ENCODE measurements around the gene MBLAC1.

MBLAC1 gene

DNA sequence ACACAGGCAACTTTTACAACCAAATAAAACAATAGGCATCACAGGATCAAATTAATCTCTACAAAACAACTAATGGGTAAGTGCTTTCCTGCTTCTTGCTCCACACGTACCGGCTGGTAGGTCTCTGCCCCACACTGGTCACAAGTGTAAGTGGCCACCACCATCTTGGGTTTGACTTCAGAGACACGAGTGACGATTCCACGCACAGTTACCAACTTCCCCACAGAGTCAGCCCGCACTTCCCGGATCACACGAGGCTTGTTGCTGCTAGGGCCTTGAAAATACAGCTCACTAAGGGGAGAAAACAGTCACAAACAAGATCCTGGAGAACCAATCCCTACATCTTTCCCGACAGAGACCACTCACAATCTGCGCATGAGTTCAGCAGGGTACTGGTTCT, 27.9 kb upstream of the MBLAC1 start:
- no peak for DNase-seq

DNA sequence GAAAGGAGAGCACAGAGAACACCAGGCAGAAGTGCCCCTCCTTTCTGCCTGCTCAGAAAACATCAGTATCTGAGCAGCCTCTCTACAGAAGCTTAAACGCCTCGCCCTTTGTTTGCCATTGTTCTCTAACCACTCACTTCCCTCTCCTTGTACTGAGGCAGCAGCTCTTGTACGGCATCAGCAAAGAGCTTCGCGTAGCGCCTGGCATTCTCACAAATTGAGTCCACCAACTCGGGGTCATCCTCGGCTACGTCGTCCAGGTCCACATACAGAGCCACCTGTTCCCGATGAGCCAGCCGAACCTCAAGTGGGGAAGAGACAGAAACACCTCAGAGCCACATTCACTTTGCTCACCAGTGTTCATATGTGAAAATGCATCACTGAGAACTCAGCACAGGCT, 27.3 kb upstream of the MBLAC1 start:
- DNase-seq, result no peak

- DNase-seq, result peak; percentile 94
Observed at GRCh38 chr7:100100420-100101015, 26.2 kb upstream of the MBLAC1 start.

DNA sequence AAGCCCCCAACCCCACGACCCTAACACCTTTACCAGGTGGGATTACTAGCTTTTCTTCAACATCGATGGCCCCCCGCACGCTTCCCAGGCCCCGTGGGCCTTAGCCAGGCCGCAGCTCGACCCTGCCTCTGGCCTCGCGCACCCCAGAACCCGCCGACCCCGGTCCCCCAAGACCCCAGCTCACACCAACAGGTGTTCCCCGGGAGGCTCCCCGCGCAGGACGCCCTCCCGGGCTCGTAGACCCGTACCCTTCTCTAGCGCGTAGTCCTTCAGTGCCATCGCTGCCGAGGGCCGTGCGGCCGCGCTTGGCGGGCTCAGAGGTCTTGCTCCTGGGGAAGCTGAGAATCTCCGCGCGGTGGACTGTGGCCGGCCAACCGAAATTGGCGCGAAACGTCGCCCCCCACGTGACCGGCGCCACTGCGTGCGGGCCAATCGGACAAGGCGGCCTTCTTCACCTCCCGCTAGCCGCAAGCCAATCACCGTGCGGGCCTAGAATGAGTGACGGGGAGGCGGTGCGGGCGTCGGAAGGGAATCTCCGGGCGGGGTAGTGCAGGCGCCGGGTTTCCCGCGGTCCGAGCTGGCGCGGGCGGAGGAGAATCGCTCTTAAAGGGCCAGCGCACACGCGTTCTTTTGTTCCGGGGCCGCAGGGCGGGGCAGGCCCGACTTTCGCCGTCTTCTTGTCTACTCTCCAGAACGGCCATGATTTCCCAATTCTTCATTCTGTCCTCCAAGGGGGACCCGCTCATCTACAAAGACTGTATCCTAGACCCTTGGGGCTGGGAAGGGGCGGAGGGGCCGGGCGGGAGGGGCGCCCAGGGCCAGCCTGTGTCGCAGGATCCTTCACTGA, 25.5 kb upstream of the MBLAC1 start, which contains the start of the genes AP4M1 and MCM7:
Gene AP4M1, plus strand, starts transcription at position 628 of the 847 bp plus-strand sequence. Its CDS starts 72 bp downstream, at position 700.
Gene MCM7, minus strand, starts transcription at position 382 of the 847 bp plus-strand sequence. Its CDS starts 103 bp downstream, at position 279.
- DNase-seq, result peak; percentile 98

DNA sequence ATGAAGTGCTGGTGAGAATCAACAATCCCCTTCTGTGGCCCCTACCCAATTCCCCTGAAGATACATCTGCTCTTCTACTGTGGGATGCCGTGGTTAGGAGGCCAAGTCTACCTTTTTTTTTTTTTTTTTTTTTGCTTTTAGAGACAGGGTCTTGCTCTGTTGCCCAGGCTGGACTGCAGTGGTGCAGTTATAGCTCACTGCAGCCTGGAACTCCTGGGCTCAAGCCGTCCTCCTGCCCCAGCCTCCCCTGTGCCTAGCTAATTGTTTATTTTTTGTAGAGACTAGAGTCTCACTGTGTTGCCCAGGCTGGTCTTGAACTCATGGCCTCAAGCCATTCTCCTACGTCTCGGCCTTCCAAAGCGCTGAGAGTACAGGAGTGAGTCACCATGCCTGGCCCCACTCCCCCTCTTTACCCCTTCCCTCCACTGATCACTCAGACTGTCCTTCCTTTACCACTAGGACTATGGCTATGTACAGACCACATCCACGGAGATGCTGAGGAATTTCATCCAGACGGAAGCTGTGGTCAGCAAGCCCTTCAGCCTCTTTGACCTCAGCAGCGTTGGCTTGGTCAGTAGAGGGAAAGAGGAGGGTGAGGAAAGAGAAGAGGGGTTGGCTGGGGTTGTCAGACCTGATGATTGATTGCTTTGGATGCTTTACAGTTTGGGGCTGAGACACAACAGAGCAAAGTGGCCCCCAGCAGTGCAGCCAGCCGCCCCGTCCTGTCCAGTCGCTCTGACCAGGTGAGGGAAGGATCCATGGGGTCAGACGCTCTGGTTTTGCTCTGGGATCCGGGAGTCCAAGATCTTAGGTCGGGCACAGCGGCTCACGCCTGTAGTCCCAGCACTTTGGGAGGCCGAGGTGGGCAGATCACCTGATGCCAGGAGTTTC, 23.6 kb upstream of the MBLAC1 start:
- DNase-seq, result no peak

DNA sequence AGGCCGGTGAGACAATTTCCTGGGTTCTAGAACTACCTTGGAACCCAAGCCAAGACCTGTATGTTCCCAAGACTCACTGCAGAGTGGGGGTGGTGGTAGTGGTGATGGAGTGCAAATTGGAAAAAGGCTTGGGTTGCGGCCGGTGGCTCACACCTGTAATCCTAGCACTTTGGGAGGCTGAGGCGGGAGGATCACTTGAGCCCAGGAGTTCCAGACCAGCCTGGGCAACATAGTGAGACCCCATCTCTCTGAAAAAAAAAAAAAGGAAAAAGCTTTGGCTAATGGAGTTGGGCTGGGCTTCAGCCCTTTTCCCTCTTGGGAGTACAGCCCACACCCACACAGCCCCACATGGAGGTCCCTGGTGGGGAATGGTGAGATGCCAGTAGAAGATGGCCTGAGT, 21.2 kb upstream of the MBLAC1 start:
- DNase-seq, result no peak

GRCh38 chr7:100106633-100107032, 20.1 kb upstream of the MBLAC1 start:
- DNase-seq, result no peak

- DNase-seq, result no peak
Observed at GRCh38 chr7:100107125-100107737, 19.5 kb upstream of the MBLAC1 start.

DNA sequence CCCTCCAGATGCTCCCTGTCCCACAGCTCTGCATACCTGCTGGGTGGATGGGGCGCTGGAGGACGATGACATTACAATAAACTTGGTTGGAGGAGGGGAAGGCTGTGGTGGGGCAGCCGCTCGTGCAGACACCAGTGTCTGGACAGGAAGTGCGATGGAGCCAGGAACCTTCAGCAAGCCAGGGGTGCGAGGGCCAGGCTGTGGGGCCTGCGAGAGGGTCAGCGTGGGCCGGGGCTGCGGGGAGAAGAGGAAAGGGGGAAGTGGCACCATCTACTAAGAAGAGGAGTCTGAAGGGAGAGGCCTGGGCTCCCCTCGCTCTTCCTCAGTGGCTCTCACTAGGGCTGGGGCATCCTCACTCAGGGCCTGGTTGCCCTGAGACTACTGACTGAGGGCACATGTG, 18.9 kb upstream of the MBLAC1 start:
- no peak for DNase-seq

DNA sequence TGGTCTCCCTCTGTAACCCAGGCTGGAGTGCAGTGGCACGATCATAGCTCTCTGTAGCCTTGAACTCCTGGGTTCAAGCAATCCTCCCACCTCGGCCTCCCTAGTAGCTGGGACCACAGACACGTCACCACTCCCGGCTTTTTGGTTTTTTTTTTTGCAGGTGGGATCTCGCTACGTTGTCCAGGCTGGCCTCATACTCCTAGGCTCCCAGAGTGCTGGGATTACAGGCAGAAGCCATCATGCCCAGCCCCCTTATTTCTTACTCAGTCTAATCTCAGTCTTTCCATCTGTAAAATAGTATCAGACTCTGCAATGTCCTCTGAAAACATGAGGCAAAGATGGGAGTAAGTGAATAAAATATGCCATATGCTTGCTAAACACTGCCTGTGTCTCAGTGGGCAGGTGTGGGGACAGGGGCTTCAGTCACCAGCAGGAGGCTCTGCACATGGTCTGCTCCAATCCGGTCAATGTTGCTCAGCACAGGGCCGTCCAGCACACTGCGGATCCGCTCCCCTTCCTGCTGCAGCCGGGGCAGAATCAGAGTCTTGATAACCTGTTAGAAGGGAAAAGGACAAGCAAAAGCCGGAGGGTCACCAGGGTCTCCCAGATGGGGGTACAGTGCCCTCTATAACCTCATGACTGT, 17.1 kb upstream of the MBLAC1 start:
- no peak for DNase-seq

DNA sequence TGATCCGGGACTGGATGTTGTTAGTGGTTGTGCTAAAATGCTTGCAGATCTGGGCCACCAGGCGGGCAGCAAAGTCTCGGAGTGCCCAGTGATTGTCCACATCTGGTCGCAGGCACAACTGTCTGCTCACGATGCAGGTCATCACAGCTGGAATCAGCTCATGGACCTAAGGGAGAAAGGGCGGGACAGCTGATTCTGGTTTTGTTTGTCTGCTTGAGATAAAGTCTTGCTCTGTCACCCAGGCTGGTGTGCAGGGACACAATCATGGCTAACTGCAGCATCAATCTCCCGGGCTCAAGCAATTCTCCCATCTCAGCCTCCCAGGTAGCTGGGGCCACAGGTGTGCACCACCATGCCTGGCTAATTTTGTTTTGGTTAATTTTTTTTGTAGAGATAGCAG, 15.6 kb upstream of the MBLAC1 start:
- no peak for DNase-seq

DNA sequence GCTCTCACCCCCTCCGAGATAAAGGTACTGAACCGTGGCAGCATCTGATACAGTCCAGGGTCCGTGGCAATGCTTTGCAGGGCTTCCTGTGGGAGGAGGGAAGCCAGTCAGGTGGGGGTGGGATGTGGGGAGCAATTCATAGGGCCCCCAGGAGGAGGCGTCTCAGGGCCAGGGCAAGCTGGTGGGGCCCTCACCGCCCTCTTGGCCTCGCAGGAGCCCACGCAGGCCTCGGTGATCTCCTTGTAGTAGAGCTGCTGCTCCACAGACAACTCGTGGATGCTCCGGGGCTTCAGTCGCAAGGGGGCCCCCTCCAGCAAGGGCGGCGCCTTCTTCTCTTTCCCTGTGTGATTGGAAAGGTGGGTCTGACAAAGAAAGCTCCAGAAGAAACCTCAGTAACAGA, 14.9 kb upstream of the MBLAC1 start:
- no peak for DNase-seq

- DNase-seq, result no peak
Observed at GRCh38 chr7:100115026-100115425, 11.7 kb upstream of the MBLAC1 start.

- no peak for DNase-seq
Observed at GRCh38 chr7:100118388-100119071, 8.2 kb upstream of the MBLAC1 start.

GRCh38 chr7:100119072-100119969, 7.4 kb upstream of the MBLAC1 start, which contains the start of the genes CNPY4 and TAF6:
CNPY4 (plus strand) TSS chr7:100119634; CDS start chr7:100119745, 111 bp downstream.
TAF6 (minus strand) TSS chr7:100119358; CDS start chr7:100114209, 5,149 bp downstream.
- DNase-seq, result peak; percentile 96

DNA sequence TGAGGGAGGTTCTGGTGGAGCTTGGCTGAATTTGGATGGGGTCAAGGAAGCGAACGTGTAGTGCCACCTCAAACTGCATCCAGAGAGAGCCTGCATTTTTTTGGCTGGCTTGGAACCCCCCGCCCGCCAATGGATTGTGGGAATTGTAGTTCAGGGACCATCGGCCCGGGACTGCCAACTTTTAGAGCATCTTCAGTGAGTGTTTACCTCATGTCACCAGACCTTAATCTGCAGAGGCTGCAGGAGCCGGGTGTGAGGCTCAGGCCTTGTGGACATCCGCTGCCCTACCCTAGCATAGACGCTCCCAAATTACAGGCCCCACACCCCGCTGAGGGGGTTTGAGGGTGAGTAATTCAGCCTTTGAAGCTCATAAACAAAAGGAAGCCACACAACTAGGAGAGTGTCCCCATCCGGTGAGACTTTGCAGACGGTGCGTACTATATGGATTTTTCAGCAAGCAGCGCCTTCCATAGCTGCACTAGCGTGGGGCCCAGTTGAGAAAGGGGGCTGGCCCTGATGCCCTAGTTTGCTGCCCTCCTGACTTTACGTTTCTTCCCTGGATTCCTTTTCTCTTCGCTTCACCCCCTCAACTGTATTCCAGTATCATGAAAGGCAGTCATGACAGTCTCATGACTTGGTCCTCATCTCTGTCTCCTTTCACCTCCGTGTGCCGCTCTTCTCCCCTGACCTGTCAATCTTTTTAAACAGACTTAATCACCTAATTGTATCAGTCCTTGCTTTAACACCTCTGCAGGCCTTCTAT, 6.6 kb upstream of the MBLAC1 start:
- no peak for DNase-seq

DNA sequence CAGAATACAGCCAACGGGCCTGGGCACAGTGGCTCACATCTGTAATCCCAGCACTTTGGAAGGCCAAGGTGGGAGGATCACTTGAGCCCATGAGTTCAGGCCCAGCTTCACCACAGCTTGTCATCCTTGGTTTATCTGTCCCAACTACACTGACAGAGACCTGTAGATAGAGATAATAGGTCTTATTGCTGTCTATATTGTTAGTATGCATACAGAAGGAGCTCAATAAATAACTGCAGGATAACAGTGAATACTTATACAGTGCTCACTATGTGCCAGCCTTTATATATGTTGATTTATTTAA, 6.1 kb upstream of the MBLAC1 start:
- DNase-seq, result no peak

- DNase-seq, result peak; percentile 63
Observed at GRCh38 chr7:100122067-100122466, 4.7 kb upstream of the MBLAC1 start.

DNA sequence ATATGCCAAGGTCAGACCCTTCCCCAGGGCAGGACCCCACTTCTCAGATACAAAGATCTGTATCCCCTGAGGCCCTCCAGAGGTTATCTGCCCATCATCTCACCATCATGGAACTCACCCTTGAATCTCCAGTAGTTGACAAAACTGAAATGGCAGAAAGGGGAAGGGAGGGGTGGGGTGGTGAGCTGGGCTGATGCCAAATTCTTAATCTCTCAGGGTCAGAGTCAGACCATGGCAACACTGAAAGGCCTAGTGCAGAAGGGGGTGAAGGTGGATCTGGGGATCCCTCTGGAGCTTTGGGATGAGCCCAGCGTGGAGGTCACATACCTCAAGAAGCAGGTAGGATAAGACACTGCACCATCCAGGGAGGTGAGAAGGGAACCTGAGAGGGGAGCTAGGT, 4.2 kb upstream of the MBLAC1 start:
- no peak for DNase-seq

All from COR-L47 (cell line).